Measurements from ENCODE around the gene UBAP2. TPM values are rescaled to one million over a fixed set of nuclear protein-coding genes. Genes with fewer than 3 reads are reported as not detected.

The UBAP2 gene
- total RNA-seq, 1 experiment from 2014 or later = 60.8 TPM

DNA sequence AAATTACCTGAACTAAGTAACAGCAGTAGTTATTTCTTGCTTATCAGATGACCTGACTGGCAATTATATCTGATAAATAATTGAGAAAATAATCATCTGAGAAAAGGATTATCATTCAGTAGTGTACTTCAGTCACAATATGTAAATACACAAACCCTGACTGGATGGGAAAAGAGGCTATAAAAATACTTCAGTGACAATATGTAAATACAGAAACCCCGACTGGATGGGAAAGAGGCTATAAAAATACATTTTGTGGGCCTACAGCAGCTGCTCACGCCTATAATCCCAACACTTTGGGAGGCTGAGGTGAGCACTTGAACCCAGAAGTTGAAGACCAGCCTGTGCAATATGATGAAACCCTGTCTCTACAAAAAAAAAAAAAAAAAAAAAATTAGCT lies 11.1 kb downstream of the UBAP2 start:
- Mint-ChIP-seq H3K27me3 (ENCODE audit: low read depth) (no peaks in the 10 kb centered on the region), H3K9me3 (peaks cover 7 to 9% of the 10 kb centered on the region in 2 experiments; a peak in 4 of 5 replicates), H3K4me1 (peaks cover 0 to 3% of the 10 kb centered on the region in 2 experiments; a peak in 2 of 4 replicates), H3K4me3 (no peak overlapping the region), H3K36me3 (ENCODE audit: insufficient read depth in 1 of 3, low read depth in 3 of 3) (peaks cover 26 to 51% (median 39%) of the 10 kb centered on the region in 3 experiments; a peak in 6 of 7 replicates), H3K27ac (no peak overlapping the region)
- Histone ChIP-seq H3K56ac (ENCODE audit: insufficient read length, low read depth, low read length) (no peak overlapping the region), H3K18ac (ENCODE audit: insufficient read length, low read depth, low read length) (no peak overlapping the region), H2BK120ac (ENCODE audit: low read depth, low read length, poor library complexity, severe bottlenecking) (no peak overlapping the region), H3K27me3 (ENCODE audit: insufficient read depth, low read length) (no peaks in the 10 kb centered on the region), H3K9me3 (ENCODE audit: control insufficient read depth, low read depth, low read length) (no peaks in the 10 kb centered on the region), H2BK15ac (ENCODE audit: low read depth, low read length) (no peak overlapping the region), H3K27ac (ENCODE audit: insufficient read length, low read depth, low read length) (no peak overlapping the region), H3K23me2 (ENCODE audit: insufficient read length, low read depth, low read length, poor library complexity, severe bottlenecking) (no peaks in the 10 kb centered on the region), H3K4ac (ENCODE audit: low read depth, low read length) (no peak overlapping the region), H2BK5ac (ENCODE audit: insufficient read length, low read length) (no peak overlapping the region), H3K79me2 (ENCODE audit: insufficient read depth, low read length) (peaks cover 31% of the 10 kb centered on the region), H3K9ac (ENCODE audit: extremely low read depth, insufficient read length, low read length) (no peak overlapping the region), H3T11ph (ENCODE audit: low read length) (no peak overlapping the region), H2AFZ (ENCODE audit: low read length) (no peak overlapping the region), H2BK12ac (ENCODE audit: insufficient read length, low read depth, low read length) (no peak overlapping the region), H3K14ac (ENCODE audit: insufficient read depth, low read length) (no peak overlapping the region), H4K5ac (ENCODE audit: insufficient read length, low read depth, low read length) (no peak overlapping the region), H3K4me2 (ENCODE audit: insufficient read depth, insufficient read length, low read length) (no peak overlapping the region), H4K8ac (replicated peaks; ENCODE audit: insufficient read length, low read depth, low read length) (no peak overlapping the region), H3K4me1 (ENCODE audit: insufficient read depth, low read length) (no peaks in the 10 kb centered on the region), H3K79me1 (ENCODE audit: insufficient read depth, low read depth, low read length, poor library complexity, severe bottlenecking) (peaks cover 15% of the 10 kb centered on the region), H4K20me1 (ENCODE audit: control insufficient read depth, insufficient read depth, insufficient read length) (no peaks in the 10 kb centered on the region), H2AK5ac (ENCODE audit: insufficient read length, low read length) (no peak overlapping the region), H2BK20ac (ENCODE audit: low read depth, low read length, poor library complexity, severe bottlenecking) (no peak overlapping the region), H4K91ac (ENCODE audit: insufficient read length, low read depth, low read length) (no peak overlapping the region), H3K23ac (ENCODE audit: insufficient read length, low read depth, low read length) (no peak overlapping the region)
- no peak for DNase-seq
- no CpG with 5 or more reads among the region's 2 CpGs for WGBS (ENCODE audit: extremely low coverage, insufficient read length, low lambda C conversion rate)
- TF ChIP-seq CTCF (conservative IDR thresholded peaks at IDR 0.05) = no peak

Data from H9 (cell line).